Adipocyte (in vitro differentiated cells): Measurements from ENCODE around the gene COX6A1.

Experiments used
- DNase-seq: peaks from one replicate; pipeline ENCODE4 v3.0.0-alpha.2; 2015; ENCODE audit warnings: low read depth
- H3K27me3 ChIP-seq: replicated peaks from 2 replicates; pipeline ENCODE4 v1.7.0; 2013; ENCODE audit warnings: mild to moderate bottlenecking, low read length, moderate library complexity; ENCODE audit not compliant: control insufficient read depth, insufficient read depth
- H3K36me3 ChIP-seq: 2 replicates; pipeline ENCODE4 v1.7.0; 2013; ENCODE audit warnings: low read length, mild to moderate bottlenecking, moderate library complexity; ENCODE audit not compliant: control insufficient read depth, insufficient read depth, severe bottlenecking
- H3K4me1 ChIP-seq: 2 replicates; pipeline ENCODE4 v1.7.0; 2013; ENCODE audit warnings: mild to moderate bottlenecking, low read length, moderate library complexity; ENCODE audit not compliant: control insufficient read depth, insufficient read depth
- H3K4me3 ChIP-seq: 2 replicates; pipeline ENCODE4 v1.7.0; 2013; ENCODE audit warnings: mild to moderate bottlenecking, low read length, moderate library complexity
- H3K9ac ChIP-seq: 2 replicates; pipeline ENCODE4 v1.7.0; 2013; ENCODE audit warnings: mild to moderate bottlenecking, low read length, moderate library complexity
- H3K9me3 ChIP-seq: 2 replicates; pipeline ENCODE4 v1.7.0; 2013; ENCODE audit warnings: mild to moderate bottlenecking, low read length, moderate library complexity; ENCODE audit not compliant: control insufficient read depth

Gene COX6A1

GRCh38 chr12:120470150-120470784 is 32.4 kb downstream of the COX6A1 start:
- peaks cover 11% of the 10 kb centered on the region for H3K36me3 ChIP-seq
- H3K4me3 ChIP-seq = peak overlapping the region; percentile 91
- no peaks in the 10 kb centered on the region for H3K27me3 ChIP-seq
- H3K4me1 ChIP-seq = peaks cover 29% of the 10 kb centered on the region
- peak overlapping the region; percentile 94 for H3K9ac ChIP-seq
- no peak for DNase-seq
- H3K9me3 ChIP-seq = no peaks in the 10 kb centered on the region

- Histone ChIP-seq H3K27me3 (no peaks in the 10 kb centered on the region), H3K36me3 (no peaks in the 10 kb centered on the region), H3K4me3 (no peak overlapping the region), H3K9ac (no peak overlapping the region), H3K9me3 (no peaks in the 10 kb centered on the region), H3K4me1 (peaks cover 16% of the 10 kb centered on the region)
- DNase-seq = peak; percentile 26
These were observed 34.6 kb downstream of the COX6A1 start for GRCh38 chr12:120472521-120472920.

- Histone ChIP-seq H3K4me1 (peaks cover 8% of the 10 kb centered on the region), H3K9me3 (no peaks in the 10 kb centered on the region), H3K9ac (no peak overlapping the region), H3K4me3 (no peak overlapping the region), H3K27me3 (no peaks in the 10 kb centered on the region), H3K36me3 (no peaks in the 10 kb centered on the region)
- no peak for DNase-seq
These were observed 36.1 kb downstream of the COX6A1 start for GRCh38 chr12:120473807-120474615.

DNA sequence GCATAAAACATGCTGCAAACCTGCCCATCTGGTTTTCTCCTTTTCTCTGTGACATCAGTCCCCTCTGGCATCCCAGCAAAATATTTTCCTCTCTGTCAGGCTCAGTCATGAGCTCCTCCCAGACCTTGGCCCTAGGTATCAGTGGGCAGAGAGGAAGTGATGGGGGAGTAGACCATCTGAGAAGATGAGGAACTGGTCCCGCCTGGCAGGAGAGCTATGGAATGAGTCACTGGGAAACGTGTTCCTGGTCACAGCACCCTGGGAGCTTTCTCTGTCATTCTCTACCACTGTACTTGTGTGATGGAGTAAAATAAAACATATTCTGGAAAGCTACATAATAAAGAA is 36.7 kb downstream of the COX6A1 start:
- Histone ChIP-seq H3K4me3 (no peak overlapping the region), H3K27me3 (no peaks in the 10 kb centered on the region), H3K36me3 (no peaks in the 10 kb centered on the region), H3K9me3 (no peaks in the 10 kb centered on the region), H3K4me1 (peaks cover 8% of the 10 kb centered on the region), H3K9ac (no peak overlapping the region)
- DNase-seq = peak; percentile 67

- H3K9me3 ChIP-seq = no peaks in the 10 kb centered on the region
- no peak overlapping the region for H3K4me3 ChIP-seq
- H3K4me1 ChIP-seq = peaks cover 4% of the 10 kb centered on the region
- DNase-seq = no peak
- H3K36me3 ChIP-seq = no peaks in the 10 kb centered on the region
- H3K27me3 ChIP-seq = no peaks in the 10 kb centered on the region
- no peak overlapping the region for H3K9ac ChIP-seq
These were observed 37.7 kb downstream of the COX6A1 start for GRCh38 chr12:120475643-120476042.

- H3K4me3 ChIP-seq = no peak overlapping the region
- H3K36me3 ChIP-seq = no peaks in the 10 kb centered on the region
- no peak overlapping the region for H3K9ac ChIP-seq
- no peaks in the 10 kb centered on the region for H3K9me3 ChIP-seq
- H3K4me1 ChIP-seq = no peaks in the 10 kb centered on the region
- H3K27me3 ChIP-seq = no peaks in the 10 kb centered on the region
- no peak for DNase-seq
These were observed 41.5 kb downstream of the COX6A1 start for GRCh38 chr12:120479458-120479857.

- H3K9ac ChIP-seq = no peak overlapping the region
- H3K9me3 ChIP-seq = no peaks in the 10 kb centered on the region
- H3K36me3 ChIP-seq = no peaks in the 10 kb centered on the region
- H3K27me3 ChIP-seq = no peaks in the 10 kb centered on the region
- H3K4me3 ChIP-seq = no peak overlapping the region
- H3K4me1 ChIP-seq = no peaks in the 10 kb centered on the region
- no peak for DNase-seq
These were observed 42.3 kb downstream of the COX6A1 start for GRCh38 chr12:120480211-120480610.

DNA sequence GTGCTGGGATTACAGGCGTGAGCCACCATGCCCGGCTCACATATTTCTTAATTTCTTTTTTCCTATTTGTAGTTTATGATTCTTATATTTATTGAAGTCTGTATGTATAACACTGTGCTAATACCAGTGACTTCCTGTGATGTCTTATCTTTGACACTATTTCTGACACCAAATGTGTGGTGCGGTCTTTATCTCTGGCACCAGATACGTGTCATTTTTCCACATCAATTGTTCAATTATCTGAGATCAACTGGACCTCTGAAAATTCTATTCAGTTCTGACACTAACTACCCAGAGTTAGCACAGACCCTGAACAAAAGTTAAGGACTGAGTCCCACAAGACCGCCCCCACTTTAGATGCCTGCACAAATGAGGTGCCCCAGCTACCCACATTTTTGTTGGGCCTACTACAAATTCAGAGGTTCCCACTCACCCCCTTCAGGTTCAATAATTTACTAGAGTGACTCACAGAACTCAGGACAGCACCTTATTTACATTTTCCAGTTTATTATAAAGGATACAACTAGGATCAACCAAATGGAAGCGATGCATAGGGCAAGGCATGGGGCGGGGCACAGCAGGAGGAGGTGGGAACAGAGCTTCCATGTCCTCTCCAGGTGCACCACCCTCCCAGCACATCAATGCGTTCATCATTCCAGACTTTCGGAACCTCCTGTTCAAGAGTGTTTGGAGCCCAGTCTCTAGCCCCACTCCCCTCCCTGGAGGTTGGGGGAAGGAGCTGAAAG is 43.3 kb downstream of the COX6A1 start:
- Histone ChIP-seq H3K4me1 (no peaks in the 10 kb centered on the region), H3K4me3 (no peak overlapping the region), H3K9ac (no peak overlapping the region), H3K36me3 (no peaks in the 10 kb centered on the region), H3K27me3 (no peaks in the 10 kb centered on the region), H3K9me3 (no peaks in the 10 kb centered on the region)
- DNase-seq = no peak

GRCh38 chr12:120483621-120484020 is 45.7 kb downstream of the COX6A1 start:
- H3K27me3 ChIP-seq = no peaks in the 10 kb centered on the region
- no peaks in the 10 kb centered on the region for H3K9me3 ChIP-seq
- no peaks in the 10 kb centered on the region for H3K36me3 ChIP-seq
- no peaks in the 10 kb centered on the region for H3K4me1 ChIP-seq
- H3K9ac ChIP-seq = no peak overlapping the region
- DNase-seq = no peak
- H3K4me3 ChIP-seq = no peak overlapping the region

GRCh38 chr12:120485961-120486881 is 48.3 kb downstream of the COX6A1 start:
- Histone ChIP-seq H3K9ac (no peak overlapping the region), H3K36me3 (no peaks in the 10 kb centered on the region), H3K4me3 (no peak overlapping the region), H3K4me1 (no peaks in the 10 kb centered on the region), H3K27me3 (no peaks in the 10 kb centered on the region), H3K9me3 (no peaks in the 10 kb centered on the region)
- no peak for DNase-seq
